K562 (cell line): Measurements from ENCODE around the gene UBTFL1. TPM values are rescaled to one million over a fixed set of nuclear protein-coding genes. Genes with fewer than 3 reads are reported as not detected.

Source experiments
- ATAC-seq: fragments of 200-7000 bp; cut with Tn5 transposase; 3 replicates; pipeline ENCODE4 v1.9.1; 2020; ENCODE audit warnings: moderate library complexity
- BruUV-seq: library from RNA; stranded (reverse); fragments of 400-500 nt; replicated peaks from 2 replicates; lab custom pipeline; 2021; lab: Mats Ljungman, UMichigan
- CTCF ChIA-PET: fragments of 300-600 bp; formaldehyde crosslinking; extraction: SDS; loops from one replicate; lab custom pipeline; 2021; ENCODE audit warnings: low intra/inter-chr PET ratio; lab: Yijun Ruan, JAX
- POLR2A ChIA-PET: fragments of 300-600, 350-650 bp; sonication (Branson Sonifier 250); formaldehyde crosslinking; extraction: SDS; loops from one replicate; lab custom pipeline; 2021; ENCODE audit warnings: antibody characterized with exemption, inconsistent platforms; lab: Yijun Ruan, JAX
- DNase-seq, 4 experiments: peaks; one replicate each; pipeline versions ENCODE4 v3.0.0 to v3.0.0-alpha.2; 2011 to 2018; ENCODE audit warnings: low spot score in 3 of 4, mixed read lengths in 3 of 4; ENCODE audit errors: extremely low read depth in 1 of 4
- FAIRE-seq: peaks from 2 replicates; lab custom pipeline; 2011; peaks lifted over from hg19 to GRCh38; lab: Jason Lieb, UNC
- H2AFZ ChIP-seq: 2 replicates; pipeline ENCODE4 v1.6.0; 2011; ENCODE audit warnings: low read depth, low read length, control low read depth, inconsistent platforms
- H3K27ac ChIP-seq: fragments of 200-600 bp; 3 replicates; pipeline ENCODE4 v1.8.0; 2011; ENCODE audit warnings: low read depth, mild to moderate bottlenecking, control low read depth, inconsistent platforms, low read length, moderate library complexity, mixed read lengths; ENCODE audit errors: extremely low read depth
- H3K27me3 ChIP-seq, 2 experiments: fragments of 300-600 bp in 1 of 2; 2 replicates in 1 of 2; 3 replicates in 1 of 2; pipeline versions ENCODE4 v1.6.0 to v1.8.0; 2011; ENCODE audit warnings: inconsistent platforms in 2 of 2, low read length in 2 of 2, mild to moderate bottlenecking in 1 of 2, mixed read lengths in 1 of 2, moderate library complexity in 1 of 2; ENCODE audit not compliant: control insufficient read depth in 2 of 2, insufficient read depth in 2 of 2
- H3K36me3 ChIP-seq: fragments of 300-600 bp; 3 replicates; pipeline ENCODE4 v1.8.0; 2011; ENCODE audit warnings: mild to moderate bottlenecking, low read length, inconsistent platforms; ENCODE audit not compliant: control insufficient read depth, insufficient read depth
- H3K4me1 ChIP-seq, 2 experiments: fragments of 200-600 bp in 1 of 2; replicated peaks in 1 of 2; 2 replicates in 1 of 2; 3 replicates in 1 of 2; pipeline versions ENCODE4 v1.5.1 to v1.8.0; 2011; ENCODE audit warnings: inconsistent platforms in 2 of 2, low read length in 2 of 2, mild to moderate bottlenecking in 1 of 2, mixed read lengths in 1 of 2, moderate library complexity in 1 of 2; ENCODE audit not compliant: control insufficient read depth in 2 of 2, insufficient read depth in 2 of 2
- H3K4me2 ChIP-seq: 2 replicates; pipeline ENCODE4 v1.6.1; 2011; ENCODE audit warnings: low read length, control low read depth, inconsistent platforms, mixed read lengths; ENCODE audit not compliant: insufficient read depth
- H3K4me3 ChIP-seq: fragments of 200-600 bp; sonication (generic), shearing (Covaris generic); 2 replicates; pipeline ENCODE4 v1.5.1; 2016; ENCODE audit warnings: control low read depth, inconsistent platforms
- H3K79me2 ChIP-seq: fragments of 200-600 bp; 3 replicates; pipeline ENCODE4 v1.8.0; 2011; ENCODE audit warnings: low read length, inconsistent platforms; ENCODE audit not compliant: control insufficient read depth, insufficient read depth
- H3K9ac ChIP-seq, 2 experiments: 2 replicates each; pipeline versions ENCODE4 v1.6.0 to v1.6.1; 2011; ENCODE audit warnings: low read depth in 2 of 2, low read length in 2 of 2, control low read depth in 1 of 2, inconsistent platforms in 1 of 2, mild to moderate bottlenecking in 1 of 2, mixed read lengths in 1 of 2; ENCODE audit not compliant: insufficient read depth in 1 of 2
- H3K9me1 ChIP-seq: one replicate; pipeline ENCODE4 v1.6.0; 2011; ENCODE audit warnings: inconsistent platforms, mild to moderate bottlenecking, low read length, moderate library complexity; ENCODE audit not compliant: control insufficient read depth, insufficient read depth
- H3K9me3 ChIP-seq: replicated peaks from 2 replicates; pipeline ENCODE4 v1.5.1; 2011; ENCODE audit warnings: low read depth, low read length, inconsistent platforms; ENCODE audit not compliant: control insufficient read depth, insufficient read depth
- H4K20me1 ChIP-seq: replicated peaks from 2 replicates; pipeline ENCODE4 v1.6.1; 2011; ENCODE audit warnings: low read length, inconsistent platforms, mixed read lengths; ENCODE audit not compliant: control insufficient read depth, insufficient read depth
- GTF2E2 ChIP-seq: fragments of 200-800 bp; sonication (Bioruptor generic); IDR thresholded peaks from 2 replicates; pipeline ENCODE4 v1.6.1; 2016; ENCODE audit warnings: missing genetic modification characterization, missing compliant biosample characterization
- THRAP3 ChIP-seq: fragments of 450-650 bp; IDR thresholded peaks from 2 replicates; pipeline ENCODE4 v1.6.1; 2016; ENCODE audit warnings: mild to moderate bottlenecking, inconsistent platforms, borderline replicate concordance
- ZNF316 ChIP-seq: fragments of 450-650 bp; IDR thresholded peaks from 2 replicates; pipeline ENCODE4 v1.6.1; 2016
- WGBS: fragments of 100-300 bp; shearing (Covaris generic); methylation state at CpG from one replicate; pipeline ENCODE4 v1.1.6; 2016; ENCODE audit warnings: low coverage, mixed read lengths; ENCODE audit not compliant: insufficient coverage; ENCODE audit errors: missing lambda C conversion rate; 5-methylcytosine and 5-hydroxymethylcytosine counted together
- in situ Hi-C: fragments of 300-500 bp; cut with MboI; formaldehyde crosslinking; loops from 4 replicates; pipeline ENCODE4 v1.15.0; 2018; ENCODE audit warnings: inconsistent platforms, mixed read lengths
- intact Hi-C: fragments of 100-400 bp; cut with micrococcal nuclease; formaldehyde crosslinking; loops from 2 replicates; pipeline ENCODE4 v1.14.2; 2022
- polyA plus RNA-seq, 8 experiments: library from polyadenylated mRNA; depleted of rRNA in 4 of 8; stranded (reverse) in 5 of 8; unstranded in 3 of 8; fragments of >200 nt; fragmentation: Nextera tagmentation in 2 of 8; fragmentation: Illumina TruSeq in 1 of 8; extraction: Ambion mirVana in 2 of 8; extraction: Trizol in 1 of 8; gene quantifications; 2 replicates each; pipeline versions ENCODE4 v1.2.1 to v1.2.3, GENCODE V29; 2011 to 2014; ENCODE audit warnings: inconsistent platforms in 1 of 8, missing spikeins in 1 of 8
- small RNA-seq: library from RNA; depleted of rRNA; stranded (forward); fragments of <200 nt; gene quantifications from one replicate; pipeline ENCODE3, GENCODE V24; 2014
- total RNA-seq, 7 experiments: library from RNA; depleted of rRNA in 6 of 7; stranded (reverse); fragments of >200 nt in 6 of 7; fragmentation: Illumina TruSeq in 2 of 7; extraction: Trizol in 2 of 7; gene quantifications; 2 replicates each; pipeline versions ENCODE4 v1.2.1 to v1.2.3, GENCODE V29; 2011 to 2021; ENCODE audit warnings: low replicate concordance in 1 of 7
- TF ChIP-seq, protein P1 (sequence below): fragments of 250-450 bp; sonication (Bioruptor Pico); IDR thresholded peaks from 2 replicates; pipeline ENCODE4 v1.6.1; 2021; ENCODE audit warnings: mild to moderate bottlenecking
- TF ChIP-seq, protein P2 (sequence below): fragments of 450-650 bp; formaldehyde crosslinking; IDR thresholded peaks from 2 replicates; pipeline ENCODE4 v1.4.0; 2022; ENCODE audit warnings: mild to moderate bottlenecking, moderate library complexity

Gene UBTFL1
- total and polyA plus RNA-seq, 9 of the 15 experiments (the other 6 are each of a cell fraction or from before 2014, with no cell fraction given): not detected

DNA sequence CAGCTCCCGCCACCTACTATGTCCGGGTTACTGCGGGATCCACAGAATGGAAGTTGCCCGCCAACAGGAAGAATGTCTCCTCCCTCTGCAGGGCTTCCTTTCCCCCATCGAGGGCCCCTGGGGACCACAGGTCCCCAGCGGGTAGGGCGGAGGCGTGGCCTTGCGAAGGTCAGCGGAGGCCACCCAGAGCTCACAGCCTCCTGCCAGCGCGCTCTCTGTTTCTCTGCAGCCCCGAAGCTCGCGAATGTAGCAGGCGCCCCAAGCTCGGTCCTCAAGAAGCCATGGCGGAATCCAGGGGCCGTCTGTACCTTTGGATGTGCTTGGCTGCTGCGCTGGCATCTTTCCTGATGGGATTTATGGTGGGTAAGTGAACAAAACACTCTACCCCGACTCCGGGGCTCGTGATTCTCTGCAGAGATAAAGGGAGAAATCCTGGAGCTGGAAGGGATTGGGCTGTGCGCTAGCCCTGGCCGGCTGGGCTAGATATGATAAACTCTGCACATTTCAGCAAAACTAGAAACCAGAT is 48.8 kb downstream of the UBTFL1 start, which contains the start of gene NAALAD2 (continued):
- no peak for TF ChIP-seq GTF2E2 (tag)

DNA sequence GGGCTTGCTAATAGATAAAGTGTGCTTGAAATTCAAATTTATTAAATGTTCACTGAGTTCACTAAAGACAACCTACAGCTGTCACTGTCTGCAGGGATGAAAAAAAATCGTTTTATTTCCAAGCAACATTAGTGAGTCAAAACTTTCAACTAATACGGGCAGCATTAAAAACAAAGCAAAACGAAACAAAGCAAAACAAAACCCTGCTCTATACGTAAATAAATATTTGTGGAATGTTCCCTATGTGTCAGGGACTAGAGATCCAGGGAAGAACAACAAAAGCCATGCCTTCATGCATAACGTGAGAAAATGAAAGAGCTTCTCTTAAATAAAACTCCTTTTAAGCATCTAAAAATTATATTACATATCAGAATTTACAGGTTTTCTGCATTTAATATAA is 49.3 kb downstream of the UBTFL1 start:
- in situ Hi-C loops: no loop called here
- H3K36me3 ChIP-seq: no peaks in the 10 kb centered on the region
- H2AFZ ChIP-seq: 0 out of 2 replicates have a peak overlapping the region, but pooled peaks have one; percentile 51
- H3K27ac ChIP-seq: no peak overlapping the region
- no peak for FAIRE-seq
- H3K9me1 ChIP-seq: no peaks in the 10 kb centered on the region
- no peaks in the 10 kb centered on the region for H4K20me1 ChIP-seq
- WGBS: 3% methylated on average over 5 of the region's 5 CpGs
- H3K27me3 ChIP-seq: no peaks in the 10 kb centered on the region
- peaks cover 0 to 6% of the 10 kb centered on the region in 2 experiments; a peak in 2 of 5 replicates for H3K4me1 ChIP-seq
- no peak for TF ChIP-seq ZNF316
- TF ChIP-seq, protein P1, sequence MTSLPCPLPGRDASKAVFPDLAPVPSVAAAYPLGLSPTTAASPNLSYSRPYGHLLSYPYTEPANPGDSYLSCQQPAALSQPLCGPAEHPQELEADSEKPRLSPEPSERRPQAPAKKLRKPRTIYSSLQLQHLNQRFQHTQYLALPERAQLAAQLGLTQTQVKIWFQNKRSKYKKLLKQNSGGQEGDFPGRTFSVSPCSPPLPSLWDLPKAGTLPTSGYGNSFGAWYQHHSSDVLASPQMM (CRISPR knock-in tag): no peak
- no peak for TF ChIP-seq THRAP3
- TF ChIP-seq, protein P2, sequence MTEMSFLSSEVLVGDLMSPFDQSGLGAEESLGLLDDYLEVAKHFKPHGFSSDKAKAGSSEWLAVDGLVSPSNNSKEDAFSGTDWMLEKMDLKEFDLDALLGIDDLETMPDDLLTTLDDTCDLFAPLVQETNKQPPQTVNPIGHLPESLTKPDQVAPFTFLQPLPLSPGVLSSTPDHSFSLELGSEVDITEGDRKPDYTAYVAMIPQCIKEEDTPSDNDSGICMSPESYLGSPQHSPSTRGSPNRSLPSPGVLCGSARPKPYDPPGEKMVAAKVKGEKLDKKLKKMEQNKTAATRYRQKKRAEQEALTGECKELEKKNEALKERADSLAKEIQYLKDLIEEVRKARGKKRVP (CRISPR knock-in tag): no peak
- H3K79me2 ChIP-seq: no peaks in the 10 kb centered on the region
- no peak for DNase-seq
- ChIA-PET POLR2A (no interaction called here), CTCF (no interaction called here)
- no peak overlapping the region for H3K9ac ChIP-seq
- ATAC-seq: no peak
- H3K9me3 ChIP-seq: no peaks in the 10 kb centered on the region
- no peak overlapping the region for H3K4me3 ChIP-seq
- peak overlapping the region; percentile 35; the same call in 1 of the 2 replicates for H3K4me2 ChIP-seq
- no TSS peak for BruUV-seq
- intact Hi-C loops: no loop called here

Small RNA genes within 50 kb of the gene (small RNA-seq; reads per million reads assigned to genes)
- not detected for gene AP000827.1
- gene RF00275: not detected

Other genes with a start within 250 kb of the UBTFL1 start
- not detected in 2 replicates for gene TRIM64B, start 207.5 kb upstream of the UBTFL1 start, total RNA-seq (2014; rRNA removed)
- not detected in 2 replicates for gene TRIM64B, start 207.5 kb upstream of the UBTFL1 start, total RNA-seq (2014; rRNA removed; fragmentation: Illumina TruSeq; extraction: Trizol)
- not detected in 2 replicates for gene TRIM64B, start 207.5 kb upstream of the UBTFL1 start, total RNA-seq (2015; rRNA removed; fragmentation: Illumina TruSeq; extraction: Trizol)
- not detected in 2 replicates for gene TRIM64B, start 207.5 kb upstream of the UBTFL1 start, total RNA-seq (2021)
- not detected in 2 replicates for gene TRIM64B, start 207.5 kb upstream of the UBTFL1 start, polyA plus RNA-seq (2011; rRNA removed)
- not detected in 2 replicates for gene TRIM64B, start 207.5 kb upstream of the UBTFL1 start, polyA plus RNA-seq (2014; fragmentation: Illumina TruSeq; extraction: Trizol)
- not detected for gene TRIM64B, start 207.5 kb upstream of the UBTFL1 start, polyA plus RNA-seq (2014; fragmentation: Nextera tagmentation; extraction: Ambion mirVana)
- gene TRIM64B, start 207.5 kb upstream of the UBTFL1 start, polyA plus RNA-seq (2014; rRNA removed): not detected in 2 replicates
- not detected in 2 replicates for gene TRIM49D1, start 163.7 kb upstream of the UBTFL1 start, total RNA-seq (2014; rRNA removed)
- gene TRIM49D1, start 163.7 kb upstream of the UBTFL1 start, total RNA-seq (2014; rRNA removed; fragmentation: Illumina TruSeq; extraction: Trizol): not detected in 2 replicates
- gene TRIM49D1, start 163.7 kb upstream of the UBTFL1 start, total RNA-seq (2015; rRNA removed; fragmentation: Illumina TruSeq; extraction: Trizol): not detected in 2 replicates
- not detected in 2 replicates for gene TRIM49D1, start 163.7 kb upstream of the UBTFL1 start, total RNA-seq (2021)
- 0.08 TPM in 1 of 2 replicates, not detected in the other for gene TRIM49D1, start 163.7 kb upstream of the UBTFL1 start, polyA plus RNA-seq (2011; rRNA removed)
- not detected in 2 replicates for gene TRIM49D1, start 163.7 kb upstream of the UBTFL1 start, polyA plus RNA-seq (2014; fragmentation: Illumina TruSeq; extraction: Trizol)
- gene TRIM49D1, start 163.7 kb upstream of the UBTFL1 start, polyA plus RNA-seq (2014; fragmentation: Nextera tagmentation; extraction: Ambion mirVana): not detected
- gene TRIM49D1, start 163.7 kb upstream of the UBTFL1 start, polyA plus RNA-seq (2014; rRNA removed): not detected in 2 replicates
- gene TRIM49D2, start 161.9 kb upstream of the UBTFL1 start, total RNA-seq (2014; rRNA removed): not detected in 2 replicates
- gene TRIM49D2, start 161.9 kb upstream of the UBTFL1 start, total RNA-seq (2014; rRNA removed; fragmentation: Illumina TruSeq; extraction: Trizol): not detected in 2 replicates
- not detected in 2 replicates for gene TRIM49D2, start 161.9 kb upstream of the UBTFL1 start, total RNA-seq (2015; rRNA removed; fragmentation: Illumina TruSeq; extraction: Trizol)
- not detected in 2 replicates for gene TRIM49D2, start 161.9 kb upstream of the UBTFL1 start, total RNA-seq (2021)
- gene TRIM49D2, start 161.9 kb upstream of the UBTFL1 start, polyA plus RNA-seq (2011; rRNA removed): not detected in 2 replicates
- gene TRIM49D2, start 161.9 kb upstream of the UBTFL1 start, polyA plus RNA-seq (2014; fragmentation: Illumina TruSeq; extraction: Trizol): not detected in 2 replicates
- not detected for gene TRIM49D2, start 161.9 kb upstream of the UBTFL1 start, polyA plus RNA-seq (2014; fragmentation: Nextera tagmentation; extraction: Ambion mirVana)
- gene TRIM49D2, start 161.9 kb upstream of the UBTFL1 start, polyA plus RNA-seq (2014; rRNA removed): not detected in 2 replicates
- not detected in 2 replicates for gene TRIM64, start 119.9 kb upstream of the UBTFL1 start, total RNA-seq (2014; rRNA removed)
- gene TRIM64, start 119.9 kb upstream of the UBTFL1 start, total RNA-seq (2014; rRNA removed; fragmentation: Illumina TruSeq; extraction: Trizol): not detected in 2 replicates
- not detected in 2 replicates for gene TRIM64, start 119.9 kb upstream of the UBTFL1 start, total RNA-seq (2015; rRNA removed; fragmentation: Illumina TruSeq; extraction: Trizol)
- not detected in 2 replicates for gene TRIM64, start 119.9 kb upstream of the UBTFL1 start, total RNA-seq (2021)
- gene TRIM64, start 119.9 kb upstream of the UBTFL1 start, polyA plus RNA-seq (2011; rRNA removed): not detected in 2 replicates
- gene TRIM64, start 119.9 kb upstream of the UBTFL1 start, polyA plus RNA-seq (2014; fragmentation: Illumina TruSeq; extraction: Trizol): not detected in 2 replicates
- not detected for gene TRIM64, start 119.9 kb upstream of the UBTFL1 start, polyA plus RNA-seq (2014; fragmentation: Nextera tagmentation; extraction: Ambion mirVana)
- gene TRIM64, start 119.9 kb upstream of the UBTFL1 start, polyA plus RNA-seq (2014; rRNA removed): not detected in 2 replicates
- gene TRIM49C, start 54.8 kb upstream of the UBTFL1 start, total RNA-seq (2014; rRNA removed): not detected in 2 replicates
- not detected in 2 replicates for gene TRIM49C, start 54.8 kb upstream of the UBTFL1 start, total RNA-seq (2014; rRNA removed; fragmentation: Illumina TruSeq; extraction: Trizol)
- gene TRIM49C, start 54.8 kb upstream of the UBTFL1 start, total RNA-seq (2015; rRNA removed; fragmentation: Illumina TruSeq; extraction: Trizol): not detected in 2 replicates
- gene TRIM49C, start 54.8 kb upstream of the UBTFL1 start, total RNA-seq (2021): not detected in 2 replicates
- gene TRIM49C, start 54.8 kb upstream of the UBTFL1 start, polyA plus RNA-seq (2011; rRNA removed): not detected in 2 replicates
- not detected in 2 replicates for gene TRIM49C, start 54.8 kb upstream of the UBTFL1 start, polyA plus RNA-seq (2014; fragmentation: Illumina TruSeq; extraction: Trizol)
- not detected for gene TRIM49C, start 54.8 kb upstream of the UBTFL1 start, polyA plus RNA-seq (2014; fragmentation: Nextera tagmentation; extraction: Ambion mirVana)
- gene TRIM49C, start 54.8 kb upstream of the UBTFL1 start, polyA plus RNA-seq (2014; rRNA removed): not detected in 2 replicates
- 0.04 and 0.05 TPM in 2 replicates for gene NAALAD2, start 48.7 kb downstream of the UBTFL1 start, total RNA-seq (2014; rRNA removed)
- 0.07 and 0.16 TPM in 2 replicates for gene NAALAD2, start 48.7 kb downstream of the UBTFL1 start, total RNA-seq (2014; rRNA removed; fragmentation: Illumina TruSeq; extraction: Trizol)
- gene NAALAD2, start 48.7 kb downstream of the UBTFL1 start, total RNA-seq (2015; rRNA removed; fragmentation: Illumina TruSeq; extraction: Trizol): 0.11 and 0.14 TPM in 2 replicates
- 0.09 and 0.13 TPM in 2 replicates for gene NAALAD2, start 48.7 kb downstream of the UBTFL1 start, total RNA-seq (2021)
- 0.08 TPM in 1 of 2 replicates, not detected in the other for gene NAALAD2, start 48.7 kb downstream of the UBTFL1 start, polyA plus RNA-seq (2011; rRNA removed)
- 0.08 and 0.12 TPM in 2 replicates for gene NAALAD2, start 48.7 kb downstream of the UBTFL1 start, polyA plus RNA-seq (2014; fragmentation: Illumina TruSeq; extraction: Trizol)
- gene NAALAD2, start 48.7 kb downstream of the UBTFL1 start, polyA plus RNA-seq (2014; fragmentation: Nextera tagmentation; extraction: Ambion mirVana): under 1 TPM; 0.21 to 0.24 TPM
- gene NAALAD2, start 48.7 kb downstream of the UBTFL1 start, polyA plus RNA-seq (2014; rRNA removed): 0.11 and 0.16 TPM in 2 replicates
- 73.9 and 74.3 TPM in 2 replicates for gene CHORDC1, start 137.1 kb downstream of the UBTFL1 start, total RNA-seq (2014; rRNA removed)
- gene CHORDC1, start 137.1 kb downstream of the UBTFL1 start, total RNA-seq (2014; rRNA removed; fragmentation: Illumina TruSeq; extraction: Trizol): 112 and 130 TPM in 2 replicates
- gene CHORDC1, start 137.1 kb downstream of the UBTFL1 start, total RNA-seq (2015; rRNA removed; fragmentation: Illumina TruSeq; extraction: Trizol): 128 and 140 TPM in 2 replicates
- gene CHORDC1, start 137.1 kb downstream of the UBTFL1 start, total RNA-seq (2021): 88.9 and 103 TPM in 2 replicates
- 46.3 and 72.2 TPM in 2 replicates for gene CHORDC1, start 137.1 kb downstream of the UBTFL1 start, polyA plus RNA-seq (2011; rRNA removed)
- gene CHORDC1, start 137.1 kb downstream of the UBTFL1 start, polyA plus RNA-seq (2014; fragmentation: Illumina TruSeq; extraction: Trizol): 98.9 and 130 TPM in 2 replicates
- gene CHORDC1, start 137.1 kb downstream of the UBTFL1 start, polyA plus RNA-seq (2014; fragmentation: Nextera tagmentation; extraction: Ambion mirVana): 100 to 1,000 TPM; 112 to 148 TPM
- 68.7 and 79.0 TPM in 2 replicates for gene CHORDC1, start 137.1 kb downstream of the UBTFL1 start, polyA plus RNA-seq (2014; rRNA removed)